ENCODE data around the gene BCAM. TPM values are rescaled to one million over a fixed set of nuclear protein-coding genes. Genes with fewer than 3 reads are reported as not detected.
"Not testable (repeated sequence)": the region's sequence is repeated elsewhere in the genome, so short reads cannot be mapped to it uniquely, and the experiment has no call there.

The BCAM gene
- polyA plus RNA-seq, 3 donors = 0.09 TPM; not detected in 2

DNA sequence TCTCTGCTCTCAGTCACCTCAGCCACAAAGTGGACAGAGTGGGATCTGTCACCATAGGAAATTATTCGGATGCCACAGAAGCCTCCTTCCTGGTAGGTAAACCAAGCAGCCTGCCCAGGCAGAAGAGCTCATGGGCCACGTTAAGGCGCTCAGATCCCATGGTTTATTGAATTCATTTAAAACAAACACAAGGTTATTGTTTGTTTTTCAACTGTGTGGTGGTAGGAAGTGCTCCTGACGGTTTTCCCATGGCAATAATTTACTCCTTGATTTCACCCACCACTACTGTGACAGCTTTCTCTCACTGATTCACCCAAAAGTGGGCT lies 14.4 kb downstream of the BCAM start:
- Histone ChIP-seq H3K4me2 (replicated peaks; ENCODE audit: extremely low read depth, low read length, poor library complexity, severe bottlenecking) (no peak overlapping the region), H3K4me1 (ENCODE audit: control insufficient read depth in 1 of 2, insufficient read depth in 2 of 2, low read length in 2 of 2) (no peaks in the 10 kb centered on the region), H3K4me3 (replicated peaks in 1 of 3; ENCODE audit: low read depth in 2 of 3, low read length in 3 of 3) (no peak overlapping the region), H4K20me1 (ENCODE audit: insufficient read depth, low read length) (no peaks in the 10 kb centered on the region), H3K9me3 (replicated peaks in 1 of 2; ENCODE audit: control insufficient read depth in 1 of 2, insufficient read depth in 1 of 2, low read length in 2 of 2) (no peaks in the 10 kb centered on the region), H3K36me3 (replicated peaks in 1 of 2; ENCODE audit: control insufficient read depth in 1 of 2, insufficient read depth in 2 of 2, low read length in 2 of 2) (no peaks in the 10 kb centered on the region), H2AFZ (ENCODE audit: insufficient read depth, low read depth, low read length, poor library complexity, severe bottlenecking) (no peak overlapping the region), H3K79me2 (ENCODE audit: insufficient read depth, low read length) (no peaks in the 10 kb centered on the region), H3K9ac (ENCODE audit: insufficient read depth, low read length, poor library complexity, severe bottlenecking) (no peak overlapping the region), H3K27ac (ENCODE audit: low read depth in 1 of 2, low read length in 2 of 2) (no peak overlapping the region), H3K27me3 (ENCODE audit: control insufficient read depth in 2 of 2, insufficient read depth in 2 of 2, low read length in 2 of 2) (no peaks in the 10 kb centered on the region)
- WGBS (ENCODE audit: insufficient coverage) = 57% methylated on average over 1 of the region's 4 CpGs
- no peaks in the 10 kb centered on the region for H3K36me3 Mint-ChIP-seq
- no peaks in the 10 kb centered on the region for H3K9me3 Mint-ChIP-seq
- TF ChIP-seq, protein P1, sequence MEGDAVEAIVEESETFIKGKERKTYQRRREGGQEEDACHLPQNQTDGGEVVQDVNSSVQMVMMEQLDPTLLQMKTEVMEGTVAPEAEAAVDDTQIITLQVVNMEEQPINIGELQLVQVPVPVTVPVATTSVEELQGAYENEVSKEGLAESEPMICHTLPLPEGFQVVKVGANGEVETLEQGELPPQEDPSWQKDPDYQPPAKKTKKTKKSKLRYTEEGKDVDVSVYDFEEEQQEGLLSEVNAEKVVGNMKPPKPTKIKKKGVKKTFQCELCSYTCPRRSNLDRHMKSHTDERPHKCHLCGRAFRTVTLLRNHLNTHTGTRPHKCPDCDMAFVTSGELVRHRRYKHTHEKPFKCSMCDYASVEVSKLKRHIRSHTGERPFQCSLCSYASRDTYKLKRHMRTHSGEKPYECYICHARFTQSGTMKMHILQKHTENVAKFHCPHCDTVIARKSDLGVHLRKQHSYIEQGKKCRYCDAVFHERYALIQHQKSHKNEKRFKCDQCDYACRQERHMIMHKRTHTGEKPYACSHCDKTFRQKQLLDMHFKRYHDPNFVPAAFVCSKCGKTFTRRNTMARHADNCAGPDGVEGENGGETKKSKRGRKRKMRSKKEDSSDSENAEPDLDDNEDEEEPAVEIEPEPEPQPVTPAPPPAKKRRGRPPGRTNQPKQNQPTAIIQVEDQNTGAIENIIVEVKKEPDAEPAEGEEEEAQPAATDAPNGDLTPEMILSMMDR (IDR thresholded peaks at IDR 0.05) = no peak
- no peak overlapping the region for H3K27ac Mint-ChIP-seq
- H3K4me3 Mint-ChIP-seq = no peak overlapping the region
- intact Hi-C loops (cut with micrococcal nuclease) = no loop called here
- peaks cover 10 to 16% (median 15%) of the 10 kb centered on the region in 3 donors for H3K27me3 Mint-ChIP-seq (ENCODE audit: low read depth in 3 of 3)
- no peaks in the 10 kb centered on the region for H3K4me1 Mint-ChIP-seq
- no peak for DNase-seq

DNA sequence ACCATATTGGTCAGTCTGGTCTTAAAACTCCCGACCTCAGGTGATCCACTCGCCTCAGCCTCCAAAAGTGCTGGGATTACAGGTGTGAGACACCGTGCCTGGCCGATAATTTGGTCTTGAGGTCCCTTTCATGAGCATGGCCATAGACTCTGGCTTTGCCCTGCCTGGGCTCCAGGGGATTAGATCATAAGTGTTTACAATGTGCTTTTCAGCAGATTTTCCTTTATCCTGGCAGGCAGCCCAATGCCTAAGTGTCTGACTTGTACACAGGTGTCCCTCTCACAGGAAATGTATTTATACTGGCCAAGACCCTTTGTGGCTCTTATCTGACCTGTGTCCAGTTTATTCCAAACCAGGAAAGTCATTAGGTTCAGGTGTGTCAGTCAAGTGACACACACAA lies 15.9 kb downstream of the BCAM start:
- intact Hi-C loops (cut with micrococcal nuclease) = no loop called here
- 91% methylated on average over 4 of the region's 4 CpGs for WGBS (ENCODE audit: insufficient coverage)
- Histone ChIP-seq H3K36me3 (replicated peaks in 1 of 2; ENCODE audit: control insufficient read depth in 1 of 2, insufficient read depth in 2 of 2, low read length in 2 of 2) (no peaks in the 10 kb centered on the region), H3K4me2 (replicated peaks; ENCODE audit: extremely low read depth, low read length, poor library complexity, severe bottlenecking) (no peak overlapping the region), H3K9me3 (replicated peaks in 1 of 2; ENCODE audit: control insufficient read depth in 1 of 2, insufficient read depth in 1 of 2, low read length in 2 of 2) (no peaks in the 10 kb centered on the region), H2AFZ (ENCODE audit: insufficient read depth, low read depth, low read length, poor library complexity, severe bottlenecking) (no peak overlapping the region), H4K20me1 (ENCODE audit: insufficient read depth, low read length) (no peaks in the 10 kb centered on the region), H3K79me2 (ENCODE audit: insufficient read depth, low read length) (no peaks in the 10 kb centered on the region), H3K4me1 (ENCODE audit: control insufficient read depth in 1 of 2, insufficient read depth in 2 of 2, low read length in 2 of 2) (no peaks in the 10 kb centered on the region), H3K27me3 (ENCODE audit: control insufficient read depth in 2 of 2, insufficient read depth in 2 of 2, low read length in 2 of 2) (no peaks in the 10 kb centered on the region), H3K4me3 (replicated peaks in 1 of 3; ENCODE audit: low read depth in 2 of 3, low read length in 3 of 3) (no peak overlapping the region), H3K9ac (ENCODE audit: insufficient read depth, low read length, poor library complexity, severe bottlenecking) (no peak overlapping the region), H3K27ac (ENCODE audit: low read depth in 1 of 2, low read length in 2 of 2) (no peak overlapping the region)
- DNase-seq = no peak
- H3K4me3 Mint-ChIP-seq = no peak overlapping the region
- H3K36me3 Mint-ChIP-seq = no peaks in the 10 kb centered on the region
- TF ChIP-seq, protein P1 (IDR thresholded peaks at IDR 0.05) = no peak
- H3K9me3 Mint-ChIP-seq = no peaks in the 10 kb centered on the region
- H3K27me3 Mint-ChIP-seq (ENCODE audit: low read depth in 3 of 3) = peaks cover 5 to 16% (median 16%) of the 10 kb centered on the region in 3 donors
- no peaks in the 10 kb centered on the region for H3K4me1 Mint-ChIP-seq
- no peak overlapping the region for H3K27ac Mint-ChIP-seq

DNA sequence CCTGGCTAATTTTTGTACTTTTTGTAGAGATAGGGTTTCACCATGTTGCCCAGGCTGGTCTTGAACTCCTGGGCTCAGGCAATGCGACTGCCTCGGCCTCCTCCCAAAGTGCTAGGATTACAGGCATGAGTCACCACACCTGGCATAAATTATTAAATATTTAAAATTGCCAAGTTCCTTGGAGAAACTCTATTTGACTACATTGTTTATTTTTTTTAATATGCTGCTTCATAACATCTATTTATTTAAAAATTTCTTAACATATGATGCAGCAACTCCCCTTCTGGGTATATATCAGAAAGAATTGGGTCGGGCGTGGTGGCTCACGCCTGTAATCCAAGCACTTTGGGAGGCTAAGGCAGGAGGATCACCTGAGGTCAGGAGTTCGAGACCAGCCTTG lies 24.0 kb downstream of the BCAM start:
- H3K27ac Mint-ChIP-seq; H3K9me3 ChIP-seq (replicated peaks in 1 of 2; ENCODE audit: control insufficient read depth in 1 of 2, insufficient read depth in 1 of 2, low read length in 2 of 2); H2AFZ ChIP-seq (ENCODE audit: insufficient read depth, low read depth, low read length, poor library complexity, severe bottlenecking); H3K79me2 ChIP-seq (ENCODE audit: insufficient read depth, low read length); H3K9ac ChIP-seq (ENCODE audit: insufficient read depth, low read length, poor library complexity, severe bottlenecking); H3K4me3 Mint-ChIP-seq; H3K27ac ChIP-seq (ENCODE audit: low read depth in 1 of 2, low read length in 2 of 2); H3K27me3 ChIP-seq (ENCODE audit: control insufficient read depth in 2 of 2, insufficient read depth in 2 of 2, low read length in 2 of 2); H3K4me3 ChIP-seq (replicated peaks in 1 of 3; ENCODE audit: low read depth in 2 of 3, low read length in 3 of 3); intact Hi-C loops (cut with micrococcal nuclease); H3K27me3 Mint-ChIP-seq (ENCODE audit: low read depth in 3 of 3); H3K36me3 Mint-ChIP-seq; H3K9me3 Mint-ChIP-seq; H3K4me2 ChIP-seq (replicated peaks; ENCODE audit: extremely low read depth, low read length, poor library complexity, severe bottlenecking); H3K36me3 ChIP-seq (replicated peaks in 1 of 2; ENCODE audit: control insufficient read depth in 1 of 2, insufficient read depth in 2 of 2, low read length in 2 of 2); DNase-seq; H4K20me1 ChIP-seq (ENCODE audit: insufficient read depth, low read length); H3K4me1 Mint-ChIP-seq; H3K4me1 ChIP-seq (ENCODE audit: control insufficient read depth in 1 of 2, insufficient read depth in 2 of 2, low read length in 2 of 2): not testable (repeated sequence)
- no CpG with 5 or more reads among the region's 6 CpGs for WGBS (ENCODE audit: insufficient coverage)

DNA sequence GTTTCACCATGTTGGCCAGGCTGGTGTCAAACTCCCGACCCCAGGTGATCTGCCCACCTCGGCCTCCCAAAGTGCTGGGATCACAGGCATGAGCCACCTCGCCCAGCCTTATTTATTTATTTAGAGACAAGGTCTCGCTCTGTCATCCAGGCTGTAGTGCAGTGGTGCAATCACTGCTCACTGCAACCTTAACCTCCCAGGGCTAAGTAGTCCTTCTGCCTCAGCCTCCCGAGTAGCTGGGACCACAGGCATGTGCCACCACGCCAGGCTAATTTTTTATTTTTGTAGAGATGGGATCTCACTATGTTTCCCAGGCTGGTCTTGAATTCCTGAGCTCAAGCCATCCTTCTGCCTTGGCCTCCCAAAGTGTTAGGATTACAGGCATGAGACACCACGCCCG lies 25.5 kb downstream of the BCAM start:
- WGBS (ENCODE audit: insufficient coverage) = 100% methylated on average over 2 of the region's 8 CpGs
- H3K27ac Mint-ChIP-seq = not testable (repeated sequence)

More for the DNA sequence above, 25.5 kb downstream of the BCAM start:
- H2AFZ ChIP-seq (ENCODE audit: insufficient read depth, low read depth, low read length, poor library complexity, severe bottlenecking); H3K4me1 ChIP-seq (ENCODE audit: control insufficient read depth in 1 of 2, insufficient read depth in 2 of 2, low read length in 2 of 2); intact Hi-C loops (cut with micrococcal nuclease); H3K36me3 ChIP-seq (replicated peaks in 1 of 2; ENCODE audit: control insufficient read depth in 1 of 2, insufficient read depth in 2 of 2, low read length in 2 of 2); H3K27me3 Mint-ChIP-seq (ENCODE audit: low read depth in 3 of 3); H3K36me3 Mint-ChIP-seq; H3K9me3 Mint-ChIP-seq; H3K27ac ChIP-seq (ENCODE audit: low read depth in 1 of 2, low read length in 2 of 2); DNase-seq; H3K4me2 ChIP-seq (replicated peaks; ENCODE audit: extremely low read depth, low read length, poor library complexity, severe bottlenecking); H3K79me2 ChIP-seq (ENCODE audit: insufficient read depth, low read length); H3K4me1 Mint-ChIP-seq; H3K4me3 Mint-ChIP-seq; H3K9me3 ChIP-seq (replicated peaks in 1 of 2; ENCODE audit: control insufficient read depth in 1 of 2, insufficient read depth in 1 of 2, low read length in 2 of 2); H4K20me1 ChIP-seq (ENCODE audit: insufficient read depth, low read length); H3K9ac ChIP-seq (ENCODE audit: insufficient read depth, low read length, poor library complexity, severe bottlenecking); H3K27me3 ChIP-seq (ENCODE audit: control insufficient read depth in 2 of 2, insufficient read depth in 2 of 2, low read length in 2 of 2); H3K4me3 ChIP-seq (replicated peaks in 1 of 3; ENCODE audit: low read depth in 2 of 3, low read length in 3 of 3): not testable (repeated sequence)
